ENCODE data around the gene SYCP2.

Gene SYCP2

GRCh38 chr20:59832406-59833363 lies 100.8 kb downstream of the SYCP2 start:
- DNase-seq = no peak

GRCh38 chr20:59831916-59832270 lies 101.5 kb downstream of the SYCP2 start:
- DNase-seq = no peak

GRCh38 chr20:59831024-59831915 lies 102.2 kb downstream of the SYCP2 start:
- no peak for DNase-seq

- no peak for DNase-seq
Measured at GRCh38 chr20:59830665-59831023, 102.8 kb downstream of the SYCP2 start.

GRCh38 chr20:59829786-59830664 lies 103.4 kb downstream of the SYCP2 start:
- no peak for DNase-seq

- DNase-seq = no peak
Measured at GRCh38 chr20:59829054-59829785, 104.2 kb downstream of the SYCP2 start.

GRCh38 chr20:59828125-59829053 lies 105.0 kb downstream of the SYCP2 start:
- no peak for DNase-seq

- DNase-seq = no peak
Measured at GRCh38 chr20:59827138-59828056, 106.0 kb downstream of the SYCP2 start.

- no peak for DNase-seq
Measured at GRCh38 chr20:59825944-59826759, 107.3 kb downstream of the SYCP2 start.

- DNase-seq = no peak
Measured at GRCh38 chr20:59825563-59825920, 107.9 kb downstream of the SYCP2 start.

GRCh38 chr20:59824711-59825562 lies 108.5 kb downstream of the SYCP2 start:
- no peak for DNase-seq

GRCh38 chr20:59823491-59824259 lies 109.8 kb downstream of the SYCP2 start:
- DNase-seq = no peak

- no peak for DNase-seq
Measured at GRCh38 chr20:59823030-59823423, 110.4 kb downstream of the SYCP2 start.

- no peak for DNase-seq
Measured at GRCh38 chr20:59822291-59823029, 111.0 kb downstream of the SYCP2 start.

- DNase-seq = no peak
Measured at GRCh38 chr20:59821788-59822187, 111.6 kb downstream of the SYCP2 start.

- no peak for DNase-seq
Measured at GRCh38 chr20:59821201-59821600, 112.2 kb downstream of the SYCP2 start.
